Measurements from ENCODE around the gene C2orf76. TPM values are rescaled to one million over a fixed set of nuclear protein-coding genes. Genes with fewer than 3 reads are reported as not detected.

C2orf76 gene
- total and polyA plus RNA-seq, 2 of the 4 experiments (the other 2 are of a cell fraction) = 10.6 to 12.6 TPM

GRCh38 chr2:119327431-119327830 lies 39.2 kb downstream of the C2orf76 start:
- ChIA-PET POLR2A (ENCODE audit: unreplicated experiment) (no interaction called here), CTCF (interaction anchor here (0.7 kb wide), 1 partner anchor 8 kb away, joined by 5 read pairs; no protein-coding TSS in a partner anchor)
- Histone ChIP-seq H2AK5ac (ENCODE audit: low read depth, low read length) (no peak overlapping the region), H4K8ac (ENCODE audit: low read depth in 2 of 2, low read length in 2 of 2) (no peak overlapping the region), H4K91ac (ENCODE audit: insufficient read depth, low read depth, low read length) (no peak overlapping the region), H3K4me2 (ENCODE audit: low read depth, low read length) (no peak overlapping the region), H2BK5ac (ENCODE audit: low read depth, low read length, poor library complexity, severe bottlenecking) (no peak overlapping the region), H3K9me1 (ENCODE audit: insufficient read depth, low read length) (no peaks in the 10 kb centered on the region), H3K36me3 (ENCODE audit: control insufficient read depth, insufficient read depth, low read length) (no peaks in the 10 kb centered on the region), H3K4me3 (ENCODE audit: insufficient read depth, low read depth, low read length) (no peak overlapping the region), H3K27ac (ENCODE audit: insufficient read depth, low read length) (no peak overlapping the region), H3K9me3 (ENCODE audit: control insufficient read depth, insufficient read depth, low read length) (no peaks in the 10 kb centered on the region), H3K56ac (ENCODE audit: extremely low read depth, insufficient read depth, low read length) (no peak overlapping the region), H2AFZ (replicated peaks; ENCODE audit: low read length, poor library complexity) (no peak overlapping the region), H3K4ac (ENCODE audit: low read depth, low read length) (no peak overlapping the region), H3K4me1 (ENCODE audit: control insufficient read depth, insufficient read depth, low read length) (no peaks in the 10 kb centered on the region), H2BK120ac (ENCODE audit: low read depth, low read length) (no peak overlapping the region), H3K27me3 (ENCODE audit: control insufficient read depth, insufficient read depth, low read length) (no peaks in the 10 kb centered on the region), H4K5ac (ENCODE audit: low read depth, low read length) (no peak overlapping the region), H3K79me1 (ENCODE audit: low read depth in 1 of 2, low read length in 2 of 2) (no peaks in the 10 kb centered on the region), H3K23ac (ENCODE audit: low read depth, low read length) (no peak overlapping the region), H4K20me1 (ENCODE audit: insufficient read depth, low read length) (no peaks in the 10 kb centered on the region), H3K18ac (ENCODE audit: low read depth, low read length) (no peak overlapping the region), H3K14ac (replicated peaks; ENCODE audit: low read depth, low read length) (no peak overlapping the region), H2BK20ac (ENCODE audit: low read depth, low read length) (no peak overlapping the region), H3K9ac (ENCODE audit: low read depth, low read length) (no peak overlapping the region), H2BK15ac (ENCODE audit: low read depth, low read length) (no peak overlapping the region), H2AK9ac (replicated peaks; ENCODE audit: low read depth, low read length, poor library complexity) (no peak overlapping the region)
- ATAC-seq (ENCODE audit: low read depth) (no peak), DNase-seq (no peak)
- dilution Hi-C loops (cut with HindIII; ENCODE audit: low sequenced_read_pairs, unreplicated experiment) = no loop called here
- intact Hi-C loops (cut with micrococcal nuclease) = no loop called here
- WGBS, 2 experiments (ENCODE audit: extremely low coverage in 2 of 2, insufficient read length in 1 of 2) = no CpG with 5 or more reads among the region's 6 CpGs
- BruUV-seq (replicated peaks) = no TSS peak
- in situ Hi-C loops (cut with MboI; ENCODE audit: low sequenced_read_pairs) = no loop called here
- TF ChIP-seq FOS (IDR thresholded peaks at IDR 0.05; ENCODE audit: low read depth, low read length) (no peak), CTCF (conservative IDR thresholded peaks at IDR 0.05; ENCODE audit: low read depth, low read length) (no peak), BHLHE40 (IDR thresholded peaks at IDR 0.05; ENCODE audit: low read depth, low read length) (no peak), CHD1 (IDR thresholded peaks at IDR 0.05; ENCODE audit: low read depth, low read length) (no peak), MXI1 (IDR thresholded peaks at IDR 0.05; ENCODE audit: borderline replicate concordance, low read depth, low read length) (no peak), ELK1 (IDR thresholded peaks at IDR 0.05; ENCODE audit: borderline replicate concordance, low read depth, low read length) (no peak), RCOR1 (IDR thresholded peaks at IDR 0.05; ENCODE audit: insufficient replicate concordance, low read length) (no peak), NFE2L2 (IDR thresholded peaks at IDR 0.05; ENCODE audit: low read depth, low read length) (no peak), RAD21 (IDR thresholded peaks at IDR 0.05; ENCODE audit: low read length) (no peak), SMC3 (IDR thresholded peaks at IDR 0.05; ENCODE audit: low read depth, low read length) (no peak), MAFK (IDR thresholded peaks at IDR 0.05; ENCODE audit: low read depth, low read length) (no peak), USF2 (IDR thresholded peaks at IDR 0.05; ENCODE audit: low read depth, low read length) (no peak), MAZ (IDR thresholded peaks at IDR 0.05; ENCODE audit: borderline replicate concordance, low read depth, low read length) (no peak), RFX5 (IDR thresholded peaks at IDR 0.05; ENCODE audit: low read depth, low read length) (no peak), CEBPB (IDR thresholded peaks at IDR 0.05; ENCODE audit: low read depth, low read length) (no peak)
